Endothelial cell of umbilical vein (primary cell): Measurements from ENCODE around the gene MCIDAS. TPM values are rescaled to one million over a fixed set of nuclear protein-coding genes. Genes with fewer than 3 reads are reported as not detected.

ENCODE experiments used
- Bru-seq: library from RNA; stranded (reverse); fragments of 400-500 nt; gene quantifications from one replicate; lab custom pipeline; 2021; lab: Mats Ljungman, UMichigan
- BruChase-seq, 2 experiments: library from RNA; stranded (reverse); fragments of 400-500 nt; gene quantifications; one replicate each; lab custom pipeline; 2021; lab: Mats Ljungman, UMichigan
- BruUV-seq: library from RNA; stranded (reverse); fragments of 400-500 nt; replicated peaks from 2 replicates; lab custom pipeline; 2021; lab: Mats Ljungman, UMichigan
- CTCF ChIA-PET: fragments of 300-600, 350-600 bp; sonication (Branson Sonifier 250); formaldehyde crosslinking; loops from one replicate; lab custom pipeline; 2021; ENCODE audit warnings: antibody characterized with exemption, inconsistent platforms; lab: Charles Lee
- POLR2A ChIA-PET: fragments of 300-600, 350-600 bp; sonication (Branson Sonifier 250); formaldehyde crosslinking; loops from one replicate; lab custom pipeline; 2021; ENCODE audit warnings: antibody characterized with exemption, inconsistent platforms; lab: Charles Lee
- DNase-seq: peaks from one replicate; pipeline ENCODE4 v3.0.0-alpha.2; 2011; ENCODE audit warnings: low read depth, low spot score
- FAIRE-seq: peaks from 2 replicates; lab custom pipeline; 2011; peaks lifted over from hg19 to GRCh38; lab: Jason Lieb, UNC
- H2AFZ ChIP-seq: 2 replicates; pipeline ENCODE4 v1.6.0; 2012; ENCODE audit warnings: low read depth, low read length, control low read depth, inconsistent platforms
- H3K27ac ChIP-seq: 2 replicates; pipeline ENCODE4 v1.5.1; 2011; ENCODE audit warnings: low read depth, mild to moderate bottlenecking, control low read depth, low read length, moderate library complexity; ENCODE audit not compliant: insufficient read depth
- H3K27me3 ChIP-seq, 2 experiments: 2 replicates each; pipeline versions ENCODE4 v1.6.0 to v1.6.1; 2011; ENCODE audit warnings: low read length in 2 of 2, mixed read lengths in 1 of 2; ENCODE audit not compliant: control insufficient read depth in 2 of 2, insufficient read depth in 2 of 2
- H3K36me3 ChIP-seq, 2 experiments: 2 replicates in 1 of 2; 3 replicates in 1 of 2; pipeline ENCODE4 v1.5.1; 2011; ENCODE audit warnings: low read length in 2 of 2, mild to moderate bottlenecking in 1 of 2, moderate library complexity in 1 of 2; ENCODE audit not compliant: control insufficient read depth in 2 of 2, insufficient read depth in 2 of 2; ENCODE audit errors: extremely low read depth in 1 of 2
- H3K4me1 ChIP-seq: 3 replicates; pipeline ENCODE4 v1.5.1; 2011; ENCODE audit warnings: mild to moderate bottlenecking, low read length; ENCODE audit not compliant: control insufficient read depth, insufficient read depth; ENCODE audit errors: extremely low read depth
- H3K4me2 ChIP-seq: 2 replicates; pipeline ENCODE4 v1.6.1; 2011; ENCODE audit warnings: low read length, control low read depth, mixed read lengths; ENCODE audit not compliant: insufficient read depth
- H3K4me3 ChIP-seq, 3 experiments: fragments of 200-600 bp in 1 of 3; sonication (generic), shearing (Covaris generic) in 1 of 3; replicated peaks in 1 of 3; 2 replicates each; pipeline ENCODE4 v1.5.1; 2011 to 2016; ENCODE audit warnings: control low read depth in 3 of 3, low read length in 3 of 3, mild to moderate bottlenecking in 2 of 3, inconsistent platforms in 1 of 3, low read depth in 1 of 3, moderate library complexity in 1 of 3; ENCODE audit not compliant: insufficient read depth in 1 of 3
- H3K79me2 ChIP-seq: 2 replicates; pipeline ENCODE4 v1.6.0; 2012; ENCODE audit warnings: low read length, inconsistent platforms; ENCODE audit not compliant: control insufficient read depth, insufficient read depth
- H3K9ac ChIP-seq: replicated peaks from 2 replicates; pipeline ENCODE3; 2011; ENCODE audit warnings: low read length, control low read depth; ENCODE audit not compliant: insufficient read depth; ENCODE audit errors: extremely low read depth
- H3K9me1 ChIP-seq: replicated peaks from 3 replicates; pipeline ENCODE4 v1.6.0; 2011; ENCODE audit warnings: mild to moderate bottlenecking, low read length; ENCODE audit not compliant: control insufficient read depth, insufficient read depth; ENCODE audit errors: extremely low read depth
- H3K9me3 ChIP-seq: replicated peaks from 2 replicates; pipeline ENCODE4 v1.5.1; 2012; ENCODE audit warnings: low read length, inconsistent platforms; ENCODE audit not compliant: control insufficient read depth, insufficient read depth
- H4K20me1 ChIP-seq: replicated peaks from 2 replicates; pipeline ENCODE3; 2011; ENCODE audit warnings: mild to moderate bottlenecking, low read length; ENCODE audit not compliant: control insufficient read depth, insufficient read depth; ENCODE audit errors: extremely low read depth
- EZH2 ChIP-seq: IDR thresholded peaks from 2 replicates; pipeline ENCODE4 v1.6.1; 2012; ENCODE audit warnings: borderline replicate concordance, low read depth, mild to moderate bottlenecking, moderate library complexity, low read length, inconsistent platforms; ENCODE audit not compliant: severe bottlenecking
- MYC ChIP-seq: IDR thresholded peaks from one replicate; pipeline ENCODE4 v1.6.1; 2011; ENCODE audit warnings: mild to moderate bottlenecking, low read depth, low read length
- dilution Hi-C: fragments of 300-500 bp; cut with MboI; formaldehyde crosslinking; loops from one replicate; pipeline ENCODE4 v1.15.0; 2019; ENCODE audit warnings: low sequenced_read_pairs; ENCODE audit not compliant: extremely low pct_ligation_motif_present
- intact Hi-C: fragments of 100-400 bp; cut with micrococcal nuclease; formaldehyde crosslinking; loops from one replicate; pipeline ENCODE4 v1.10.0; 2022
- long read RNA-seq: library from polyadenylated mRNA; stranded (forward); transcript quantifications from one replicate; pipeline ENCODE4 v2.0.0, GENCODE V29; 2021
- polyA minus RNA-seq, 3 experiments: library from RNA; depleted of rRNA, polyadenylated mRNA; stranded (reverse); fragments of >200 nt; gene quantifications; 1 replicate in 1 of 3; 2 replicates in 2 of 3; pipeline ENCODE4 v1.2.3, GENCODE V29; 2011
- polyA plus RNA-seq, 4 experiments: library from polyadenylated mRNA; depleted of rRNA in 3 of 4; stranded (reverse) in 3 of 4; unstranded in 1 of 4; fragments of >200 nt; gene quantifications; 2 replicates each; pipeline versions ENCODE4 v1.2.1 to v1.2.3, GENCODE V29; 2011 to 2012; ENCODE audit warnings: missing spikeins in 1 of 4
- total RNA-seq: library from RNA; stranded (reverse); gene quantifications from 2 replicates; pipeline ENCODE4 v1.2.3, GENCODE V29; 2021
- TF ChIP-seq, protein P1 (sequence below), 2 donors: IDR thresholded peaks; 1 replicate in 1 of 2; 2 replicates in 1 of 2; pipeline ENCODE4 v1.5.1; 2011; ENCODE audit warnings: low read length in 2 of 2, mild to moderate bottlenecking in 2 of 2, moderate library complexity in 2 of 2, control low read depth in 1 of 2, inconsistent platforms in 1 of 2, low read depth in 1 of 2; ENCODE audit not compliant: insufficient read depth in 1 of 2; ENCODE audit errors: extremely low read depth in 1 of 2

MCIDAS gene
- total RNA-seq = not detected in 2 replicates
- polyA plus RNA-seq = not detected in 2 replicates
- polyA plus RNA-seq (2011; cell fraction: cytosol; rRNA removed) = 0.04 TPM in 1 of 2 replicates, not detected in the other
- not detected in 2 replicates for polyA plus RNA-seq (2011; cell fraction: nucleus; rRNA removed)
- polyA plus RNA-seq (2012) = not detected in 2 replicates
- not detected in 2 replicates for polyA minus RNA-seq
- polyA minus RNA-seq (2011; cell fraction: cytosol; rRNA and poly(A)+ RNA removed) = 6.0 TPM
- not detected in 2 replicates for polyA minus RNA-seq (2011; cell fraction: nucleus; rRNA and poly(A)+ RNA removed)
- percentile 9 among the genes with signal in this experiment for Bru-seq, nascent RNA
- not detected for BruChase-seq, experiment 1, labeled RNA remaining after a 6-hour chase
- not detected for BruChase-seq, experiment 2, labeled RNA remaining after a 2-hour chase
- long read RNA-seq = 0 reads

DNA sequence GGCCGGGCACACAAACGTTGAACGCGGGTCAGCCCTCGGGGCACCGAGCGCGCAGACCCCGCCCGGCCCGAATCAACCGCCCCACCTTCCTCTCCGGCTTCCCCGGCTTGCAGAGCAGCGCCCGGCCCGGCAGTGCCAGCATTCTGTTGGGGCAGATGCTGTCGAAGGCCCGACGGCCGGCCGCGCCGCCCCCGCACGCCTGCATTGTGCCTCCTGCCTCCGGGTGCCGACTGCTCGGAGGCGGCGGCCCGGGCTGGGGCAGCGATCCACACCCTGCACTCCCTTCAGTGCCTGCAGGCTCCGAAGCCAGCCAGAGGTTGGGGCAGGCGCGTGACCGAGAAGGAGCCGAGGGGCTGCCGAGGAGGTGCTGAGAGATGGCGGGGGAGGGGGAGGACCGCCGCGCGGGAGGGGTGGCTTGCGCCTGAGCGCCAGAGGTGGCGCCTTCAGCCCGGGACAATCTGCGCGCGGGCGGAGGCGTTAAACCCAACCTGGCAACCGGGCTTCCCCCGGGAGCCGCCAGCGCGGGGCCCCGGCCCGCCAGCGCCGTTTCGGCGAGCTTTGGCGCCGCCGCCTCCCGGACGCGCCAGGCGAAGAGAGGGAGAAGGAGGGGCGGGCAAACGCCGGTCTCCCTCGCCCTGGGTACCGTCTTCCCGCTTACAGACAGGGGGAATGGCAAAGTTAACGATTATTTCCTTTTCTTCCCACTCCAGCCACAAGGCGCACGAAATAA lies at the start of gene MCIDAS:
Gene MCIDAS (minus strand): TSS at position 382 of the 730 bp plus-strand sequence. CDS start 177 bp downstream, at position 205.
- H3K4me1 ChIP-seq = peaks cover 16% of the 10 kb centered on the region
- BruUV-seq = no TSS peak
- peak within 1 kb of the TSS; percentile 58 for H2AFZ ChIP-seq
- H3K36me3 ChIP-seq = no peaks in the 10 kb centered on the region
- DNase-seq (peak; percentile 56), FAIRE-seq (peak; percentile 72)
- CTCF ChIA-PET = interaction anchor here (1.0 to 1.8 kb wide), 2 partner anchors 10 to 11 kb away, joined by 3 to 7 read pairs; no protein-coding TSS in a partner anchor
- POLR2A ChIA-PET = no interaction called here
- H3K4me2 ChIP-seq = peak within 1 kb of the TSS; percentile 57
- no peak within 1 kb of the TSS for H3K27ac ChIP-seq
- no peaks in the 10 kb centered on the region for H3K9me1 ChIP-seq
- H3K27me3 ChIP-seq = peaks cover 86 to 96% of the 10 kb centered on the region in 2 experiments
- TF ChIP-seq MYC (no peak), EZH2 (peak; percentile 71)
- TF ChIP-seq, protein P1, sequence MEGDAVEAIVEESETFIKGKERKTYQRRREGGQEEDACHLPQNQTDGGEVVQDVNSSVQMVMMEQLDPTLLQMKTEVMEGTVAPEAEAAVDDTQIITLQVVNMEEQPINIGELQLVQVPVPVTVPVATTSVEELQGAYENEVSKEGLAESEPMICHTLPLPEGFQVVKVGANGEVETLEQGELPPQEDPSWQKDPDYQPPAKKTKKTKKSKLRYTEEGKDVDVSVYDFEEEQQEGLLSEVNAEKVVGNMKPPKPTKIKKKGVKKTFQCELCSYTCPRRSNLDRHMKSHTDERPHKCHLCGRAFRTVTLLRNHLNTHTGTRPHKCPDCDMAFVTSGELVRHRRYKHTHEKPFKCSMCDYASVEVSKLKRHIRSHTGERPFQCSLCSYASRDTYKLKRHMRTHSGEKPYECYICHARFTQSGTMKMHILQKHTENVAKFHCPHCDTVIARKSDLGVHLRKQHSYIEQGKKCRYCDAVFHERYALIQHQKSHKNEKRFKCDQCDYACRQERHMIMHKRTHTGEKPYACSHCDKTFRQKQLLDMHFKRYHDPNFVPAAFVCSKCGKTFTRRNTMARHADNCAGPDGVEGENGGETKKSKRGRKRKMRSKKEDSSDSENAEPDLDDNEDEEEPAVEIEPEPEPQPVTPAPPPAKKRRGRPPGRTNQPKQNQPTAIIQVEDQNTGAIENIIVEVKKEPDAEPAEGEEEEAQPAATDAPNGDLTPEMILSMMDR (IDR thresholded peaks at IDR 0.05; ENCODE audit: extremely low read depth in 1 of 2, insufficient read depth in 1 of 2, low read depth in 1 of 2, low read length in 2 of 2) = peak in 1 of 2 donors; percentile 37
- peak within 1 kb of the TSS in 2 of 3 experiments; percentile 25 to 35 for H3K4me3 ChIP-seq
- no peaks in the 10 kb centered on the region for H4K20me1 ChIP-seq
- intact Hi-C loops (loop anchor here (5.0 kb wide), 2 partner anchors 465 to 1590 kb away; partner anchors contain the start of gene MAP3K1), dilution Hi-C loops (no loop called here)
- no peaks in the 10 kb centered on the region for H3K79me2 ChIP-seq
- no peak within 1 kb of the TSS for H3K9ac ChIP-seq
- no peaks in the 10 kb centered on the region for H3K9me3 ChIP-seq
